ENCODE data around the gene MMEL1.

Gene MMEL1

GRCh38 chr1:2547210-2548067 is 85.4 kb downstream of the MMEL1 start:
- peak overlapping the region; percentile 83 for H3K27ac ChIP-seq
- no peak for DNase-seq (ENCODE audit: low spot score)
- TF ChIP-seq CTCF (conservative IDR thresholded peaks at IDR 0.05; ENCODE audit: low read depth), result no peak
- CTCF ChIA-PET, result interaction anchor here (0.6 to 1.2 kb wide), 6 partner anchors 13 to 133 kb away, joined by 3 to 5 read pairs (median 4); partner anchors contain the start of gene HES5
- POLR2A ChIA-PET (ENCODE audit: low non-redundant PET), result no interaction called here

- H3K27ac ChIP-seq, result peak overlapping the region; percentile 83
- ChIA-PET POLR2A (ENCODE audit: low non-redundant PET) (no interaction called here), CTCF (interaction anchor here (0.6 to 1.2 kb wide), 7 partner anchors 13 to 132 kb away, joined by 3 to 5 read pairs (median 4); partner anchors contain the start of gene HES5)
- no peak for TF ChIP-seq CTCF (conservative IDR thresholded peaks at IDR 0.05; ENCODE audit: low read depth)
- DNase-seq (ENCODE audit: low spot score), result peak; percentile 90
Measured at GRCh38 chr1:2546515-2547209, 86.2 kb downstream of the MMEL1 start.

- POLR2A ChIA-PET (ENCODE audit: low non-redundant PET), result no interaction called here
Measured at GRCh38 chr1:2545754-2546514, 86.9 kb downstream of the MMEL1 start.

GRCh38 chr1:2544875-2545640 is 87.8 kb downstream of the MMEL1 start:
- H3K27ac ChIP-seq, result peak overlapping the region; percentile 83
- ChIA-PET CTCF (no interaction called here), POLR2A (ENCODE audit: low non-redundant PET) (no interaction called here)
- no peak for DNase-seq (ENCODE audit: low spot score)
- TF ChIP-seq CTCF (conservative IDR thresholded peaks at IDR 0.05; ENCODE audit: low read depth), result no peak

More at GRCh38 chr1:2545754-2546514, 86.9 kb downstream of the MMEL1 start:
- TF ChIP-seq CTCF (conservative IDR thresholded peaks at IDR 0.05; ENCODE audit: low read depth), result no peak
- CTCF ChIA-PET, result interaction anchor here (0.6 kb wide), 1 partner anchor 75 kb away, joined by 3 read pairs; no protein-coding TSS in a partner anchor
- DNase-seq (ENCODE audit: low spot score), result peak; percentile 94
- peak overlapping the region; percentile 83 for H3K27ac ChIP-seq

GRCh38 chr1:2544093-2544874 is 88.5 kb downstream of the MMEL1 start:
- peak overlapping the region; percentile 83 for H3K27ac ChIP-seq
- DNase-seq (ENCODE audit: low spot score), result no peak
- ChIA-PET CTCF (interaction anchor here (1.7 kb wide), 1 partner anchor 12 kb away, joined by 6 read pairs; no protein-coding TSS in a partner anchor), POLR2A (ENCODE audit: low non-redundant PET) (interaction anchor here (0.5 to 0.6 kb wide), 2 partner anchors 18 to 353 kb away, joined by 3 to 5 read pairs; partner anchors contain the start of gene PANK4)
- no peak for TF ChIP-seq CTCF (conservative IDR thresholded peaks at IDR 0.05; ENCODE audit: low read depth)
